HG03175 (cell line): Measurements from ENCODE around the gene NKPD1.

Experiments used
- ATAC-seq: cut with Tn5 transposase; IDR thresholded peaks from one replicate; pipeline ENCODE4 v1.9.1; 2021; ENCODE audit warnings: mild to moderate bottlenecking, moderate library complexity; ENCODE audit not compliant: unreplicated experiment

NKPD1 gene

GRCh38 chr19:45173816-45174215, 13.0 kb upstream of the NKPD1 start:
- no peak for ATAC-seq

GRCh38 chr19:45172611-45173208, 11.9 kb upstream of the NKPD1 start:
- ATAC-seq, result no peak

- no peak for ATAC-seq
Measured at GRCh38 chr19:45172173-45172572, 11.4 kb upstream of the NKPD1 start.

GRCh38 chr19:45171211-45171623, 10.4 kb upstream of the NKPD1 start:
- ATAC-seq, result no peak

DNA sequence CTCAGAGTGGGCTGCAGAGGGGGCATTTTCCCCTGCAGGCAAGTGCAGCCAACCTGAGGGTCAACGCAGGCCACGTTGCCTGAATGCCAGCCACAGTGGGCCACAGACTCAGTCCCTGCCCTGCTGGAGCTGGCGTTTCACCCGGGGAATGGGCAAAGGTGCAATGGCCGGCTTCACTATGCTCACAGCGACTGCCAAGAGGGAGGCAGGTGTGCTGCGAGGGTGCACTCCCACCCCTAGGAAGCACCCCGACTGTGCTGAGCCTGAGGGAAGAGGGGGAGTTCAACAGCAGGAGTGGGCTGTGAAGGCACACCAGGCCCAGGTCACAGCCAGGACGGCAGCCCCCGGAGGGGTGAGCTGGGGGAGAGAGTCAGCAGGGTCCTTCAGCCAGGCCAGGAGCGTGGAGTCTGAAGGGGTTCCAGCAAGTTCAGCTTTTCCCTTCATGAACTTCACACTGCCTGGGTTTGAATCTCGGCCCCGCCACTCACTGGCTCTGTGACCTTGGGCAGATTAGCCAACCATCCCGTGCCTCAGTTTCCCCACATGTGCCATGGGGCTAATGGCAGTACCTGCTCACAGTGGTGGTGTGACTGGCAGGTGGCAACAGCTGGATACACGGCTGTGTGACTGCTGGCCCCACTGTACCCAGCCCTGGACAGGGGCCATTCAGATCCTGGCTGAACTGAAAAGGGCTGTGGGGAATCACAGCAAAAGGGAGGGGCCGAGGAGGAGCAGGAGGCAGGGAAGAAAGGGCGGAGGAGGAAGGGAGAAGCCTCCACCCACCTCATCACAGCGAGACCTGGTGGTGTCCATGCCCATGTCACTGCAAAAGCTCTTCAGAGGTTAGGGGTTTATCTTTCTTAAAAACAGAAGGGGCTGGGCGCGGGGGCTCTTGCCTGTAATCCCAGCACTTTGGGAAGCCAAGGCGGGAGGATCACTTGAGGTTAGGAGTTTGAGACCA, 9.6 kb upstream of the NKPD1 start:
- ATAC-seq, result no peak

GRCh38 chr19:45169602-45170001, 8.8 kb upstream of the NKPD1 start:
- ATAC-seq, result no peak

GRCh38 chr19:45168767-45169351, 8.1 kb upstream of the NKPD1 start:
- ATAC-seq, result no peak

- ATAC-seq, result no peak
Measured at GRCh38 chr19:45166723-45167252, 6.0 kb upstream of the NKPD1 start.

DNA sequence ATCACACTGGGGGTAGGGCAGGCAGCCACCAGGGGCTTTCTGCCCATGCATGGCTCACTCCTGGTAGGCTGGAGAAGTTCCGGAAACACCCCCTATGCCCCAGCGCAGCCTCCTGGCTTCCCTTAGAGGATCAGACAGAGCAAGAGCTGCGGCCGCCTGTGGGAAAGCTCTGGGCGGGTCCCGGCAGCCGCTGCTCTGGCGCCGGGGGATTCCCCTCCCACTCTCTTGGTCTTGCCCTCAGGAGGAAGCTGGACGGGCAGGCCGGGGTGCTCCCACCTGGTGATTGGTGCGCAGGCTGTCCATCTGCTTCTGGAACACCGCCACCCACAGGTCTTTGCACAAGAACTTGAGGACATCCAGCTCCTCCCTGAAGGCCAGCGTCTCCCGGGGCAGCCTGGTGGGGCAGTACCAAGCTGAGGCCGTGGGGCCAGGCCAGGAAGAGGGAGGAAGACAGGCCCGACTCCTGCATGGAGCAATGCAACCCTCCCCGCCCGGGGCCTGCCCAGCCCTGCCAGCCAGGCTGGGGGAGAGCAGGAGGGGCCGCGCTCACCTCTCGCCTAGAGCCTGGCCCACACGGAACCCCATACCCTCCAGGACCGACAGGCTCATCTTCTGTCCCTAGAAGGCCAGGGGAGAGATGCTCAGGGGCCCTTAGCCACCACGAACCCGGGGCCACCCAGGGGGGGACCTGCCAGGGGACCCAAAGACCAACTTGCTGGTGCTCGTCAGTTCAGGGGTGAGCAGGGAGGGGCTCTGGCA, 4.0 kb upstream of the NKPD1 start:
- peak; percentile 66 for ATAC-seq

- ATAC-seq, result no peak
Measured at GRCh38 chr19:45163751-45164460, 3.1 kb upstream of the NKPD1 start.

DNA sequence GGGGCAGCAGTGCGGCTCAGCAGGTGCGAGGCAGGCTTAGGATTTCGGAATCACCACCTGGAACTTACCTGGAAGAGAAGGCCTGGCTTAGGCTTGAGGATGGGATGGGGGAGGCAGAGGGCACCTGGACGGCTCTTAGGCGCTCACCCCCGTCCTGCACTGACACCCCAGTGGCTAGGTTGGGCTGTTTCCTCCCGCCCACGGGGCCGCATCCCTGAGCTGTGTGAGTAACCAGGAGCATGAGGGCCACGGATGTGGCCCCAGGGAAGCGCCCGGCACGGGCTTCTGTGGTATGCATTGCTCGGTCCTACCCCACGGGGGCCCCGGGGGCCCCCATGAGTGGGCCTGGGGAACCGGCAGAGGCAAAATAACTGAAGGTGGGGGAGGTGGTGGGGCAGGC, 2.4 kb upstream of the NKPD1 start:
- ATAC-seq, result no peak

- ATAC-seq, result no peak
Measured at GRCh38 chr19:45162608-45163143, 1.9 kb upstream of the NKPD1 start.

- no peak for ATAC-seq
Measured at GRCh38 chr19:45161738-45162607, 1.2 kb upstream of the NKPD1 start.

GRCh38 chr19:45159971-45160324, 834 bp downstream of the NKPD1 start:
- ATAC-seq, result no peak

DNA sequence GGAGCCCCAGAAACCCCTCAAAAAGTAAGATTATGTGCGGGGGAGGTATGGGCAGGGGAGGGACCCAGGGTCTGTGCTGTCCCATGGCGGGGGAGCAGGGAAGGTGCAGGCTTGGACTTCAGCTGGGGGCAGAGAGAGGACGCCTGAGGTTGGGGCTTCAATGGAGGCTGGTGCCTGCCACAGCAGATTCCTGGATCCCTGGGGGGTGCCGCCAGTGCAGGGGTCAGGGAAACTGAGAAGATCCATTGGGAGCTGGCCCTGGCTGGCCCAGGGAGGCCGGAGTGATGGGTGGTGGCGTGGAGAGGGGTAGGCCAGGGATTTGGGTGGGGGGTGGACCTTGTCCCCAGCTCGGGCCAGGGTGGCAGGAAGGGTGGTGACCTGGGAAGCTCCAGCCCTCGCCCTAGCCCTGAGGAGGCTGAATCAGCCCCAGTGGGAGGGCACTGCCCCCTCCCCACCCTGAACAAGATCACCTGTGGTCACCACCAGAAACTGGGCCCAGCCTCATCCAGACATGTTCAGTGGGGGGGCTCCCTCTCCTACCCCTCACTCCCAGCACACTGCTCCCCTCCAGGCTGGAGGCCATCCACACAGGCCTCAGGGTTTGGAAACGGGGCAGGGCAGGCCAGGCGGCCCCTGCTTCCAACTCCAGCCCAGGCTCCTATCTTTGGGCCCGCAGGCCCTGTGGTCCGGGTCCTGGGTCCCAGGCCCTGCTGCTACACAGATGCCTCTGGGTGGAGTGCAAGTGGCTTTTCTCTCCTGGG, 1.4 kb downstream of the NKPD1 start:
- no peak for ATAC-seq

DNA sequence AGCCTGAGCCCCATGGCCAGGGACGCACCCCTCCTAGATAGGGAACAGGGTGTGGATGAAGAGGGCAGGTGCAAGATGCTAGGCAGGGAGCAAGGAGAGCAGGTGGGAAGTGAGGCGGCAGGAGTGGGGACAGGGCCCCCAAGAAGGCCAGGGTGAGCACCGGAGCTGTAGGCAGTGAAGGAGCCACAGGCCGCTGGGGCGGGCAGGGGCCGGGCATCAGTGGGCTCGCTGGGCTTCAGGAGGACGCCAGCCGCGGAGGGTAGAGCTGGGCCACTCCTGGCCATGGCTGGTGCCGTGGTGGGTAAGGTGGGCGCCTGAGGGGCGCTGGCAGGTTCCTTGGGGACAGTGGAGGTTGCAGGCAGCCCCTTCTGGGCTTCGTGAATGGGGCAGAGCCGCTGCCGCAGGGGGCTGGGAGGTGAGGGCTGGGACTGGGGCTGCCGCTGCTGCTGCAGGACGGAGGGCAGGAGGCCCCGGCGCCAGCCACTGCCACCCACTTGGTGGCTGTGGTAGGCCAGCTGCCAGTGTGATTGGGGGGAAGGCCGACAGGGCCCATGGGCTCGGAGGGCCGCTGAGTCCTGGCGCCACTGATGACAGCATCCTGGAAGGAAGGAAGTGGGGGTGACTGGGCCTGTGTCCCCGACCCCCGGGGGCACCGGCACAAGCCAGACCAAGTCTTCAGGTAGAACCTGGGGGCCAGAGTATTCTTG, 2.1 kb downstream of the NKPD1 start:
- no peak for ATAC-seq

DNA sequence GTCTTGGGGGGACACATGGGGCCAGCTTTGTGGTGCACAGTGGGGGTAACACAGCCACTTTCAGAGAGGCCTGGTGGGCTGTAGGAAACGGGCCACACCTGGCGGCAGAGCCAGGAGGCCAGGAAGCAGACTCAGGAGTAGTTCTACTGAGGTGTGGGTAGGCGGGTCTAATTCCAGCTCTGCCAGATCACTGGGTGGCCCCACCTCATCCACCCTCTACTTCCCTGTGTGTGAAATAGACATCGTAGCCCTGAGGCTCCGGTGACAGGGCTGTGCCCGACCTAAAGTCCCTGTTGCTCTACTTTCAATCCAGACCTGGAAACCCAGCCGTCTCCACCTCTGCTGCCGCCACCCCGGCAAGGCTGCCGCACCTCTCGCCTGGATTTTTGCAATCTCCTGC, 4.0 kb downstream of the NKPD1 start:
- no peak for ATAC-seq
